Activated CD8-positive, alpha-beta memory T cell treated with anti-CD3 and anti-CD28 coated beads, Interleukin-2, amount 50 U/mL, for 4 hours (primary cell): ENCODE measurements around the gene IGSF9B.

ENCODE experiments used
- DNase-seq: peaks from one replicate; pipeline ENCODE4 v3.0.0-alpha.2; 2020

Gene IGSF9B

GRCh38 chr11:133936136-133936535, 20.6 kb downstream of the IGSF9B start:
- DNase-seq: no peak

GRCh38 chr11:133935551-133935910, 21.2 kb downstream of the IGSF9B start:
- DNase-seq: no peak

- no peak for DNase-seq
Observed at GRCh38 chr11:133934599-133935550, 21.9 kb downstream of the IGSF9B start.

GRCh38 chr11:133934096-133934495, 22.7 kb downstream of the IGSF9B start:
- no peak for DNase-seq

- no peak for DNase-seq
Observed at GRCh38 chr11:133931449-133932060, 25.2 kb downstream of the IGSF9B start.

GRCh38 chr11:133930767-133931448, 25.9 kb downstream of the IGSF9B start:
- DNase-seq: no peak

GRCh38 chr11:133930053-133930766, 26.6 kb downstream of the IGSF9B start:
- DNase-seq: no peak

- no peak for DNase-seq
Observed at GRCh38 chr11:133929401-133930052, 27.2 kb downstream of the IGSF9B start.

GRCh38 chr11:133928628-133929059, 28.1 kb downstream of the IGSF9B start:
- DNase-seq: peak; percentile 52

GRCh38 chr11:133927690-133928627, 28.8 kb downstream of the IGSF9B start:
- DNase-seq: peak; percentile 69

- DNase-seq: no peak
Observed at GRCh38 chr11:133926466-133927246, 30.1 kb downstream of the IGSF9B start.

- no peak for DNase-seq
Observed at GRCh38 chr11:133925756-133926155, 31.0 kb downstream of the IGSF9B start.

GRCh38 chr11:133924661-133925060, 32.1 kb downstream of the IGSF9B start:
- DNase-seq: no peak

- no peak for DNase-seq
Observed at GRCh38 chr11:133922078-133922870, 34.5 kb downstream of the IGSF9B start.

- DNase-seq: no peak
Observed at GRCh38 chr11:133921513-133921912, 35.3 kb downstream of the IGSF9B start.

- no peak for DNase-seq
Observed at GRCh38 chr11:133921026-133921425, 35.7 kb downstream of the IGSF9B start.

- no peak for DNase-seq
Observed at GRCh38 chr11:133920109-133920990, 36.4 kb downstream of the IGSF9B start.

GRCh38 chr11:133919330-133920108, 37.2 kb downstream of the IGSF9B start:
- no peak for DNase-seq
